ENCODE measurements around the gene ABCA7. TPM values are rescaled to one million over a fixed set of nuclear protein-coding genes. Genes with fewer than 3 reads are reported as not detected.

The ABCA7 gene
- total and polyA plus RNA-seq, 4 experiments from 2014 or later, result 10.7 to 319 (median 162) TPM

- ChIA-PET POLR2A (ENCODE audit: partially characterized antibody) (interaction anchor here (1.5 to 57.1 kb wide), 4 partner anchors 8 to 70 kb away, joined by 5 to 3893 read pairs (median 2461); partner anchors contain the start of genes ABCA7, ARHGAP45, CNN2 and GPX4), CTCF (ENCODE audit: partially characterized antibody) (interaction anchor here (1.4 to 1.8 kb wide), 2 partner anchors 10 to 48 kb away, joined by 4 to 5 read pairs; no protein-coding TSS in a partner anchor)
- H3K36me3 Mint-ChIP-seq, result peaks cover 33 to 40% of the 10 kb centered on the region in 2 donors
- peaks cover 0 to 8% (median 0%) of the 10 kb centered on the region in 8 donors for H3K9me3 Mint-ChIP-seq
- peaks cover 44% of the 10 kb centered on the region for H3K36me3 ChIP-seq (ENCODE audit: insufficient read depth, low read length)
- no peaks in the 10 kb centered on the region for H3K9me3 ChIP-seq (ENCODE audit: control insufficient read depth in 1 of 2, low read length in 2 of 2)
- no peaks in the 10 kb centered on the region for H3K27me3 ChIP-seq (ENCODE audit: insufficient read depth, low read length)
- H3K4me3 Mint-ChIP-seq, result peak overlapping the region; percentile 58 to 87 (median 78)
- H3K27ac Mint-ChIP-seq, result peak overlapping the region in 6 of 7 donors; percentile 83 to 96 (median 94)
- peaks cover 31 to 60% (median 47%) of the 10 kb centered on the region in 4 donors for H3K4me1 Mint-ChIP-seq
- no peaks in the 10 kb centered on the region for H3K27me3 Mint-ChIP-seq
- H3K27ac ChIP-seq (ENCODE audit: low read depth, low read length), result peak overlapping the region; percentile 98
- H3K4me1 ChIP-seq (ENCODE audit: insufficient read depth, low read length), result peaks cover 75% of the 10 kb centered on the region
- H3K4me3 ChIP-seq (ENCODE audit: low read length in 2 of 2), result no peak overlapping the region
- no peak for DNase-seq
- intact Hi-C loops (cut with micrococcal nuclease), result no loop called here
Observed at GRCh38 chr19:1070931-1071791, 31.3 kb downstream of the ABCA7 start.

GRCh38 chr19:1072371-1073015, 32.6 kb downstream of the ABCA7 start:
- Mint-ChIP-seq H3K4me3 (peak overlapping the region; percentile 11 to 87 (median 75)), H3K27ac (peak overlapping the region; percentile 83 to 95 (median 91)), H3K9me3 (peaks cover 0 to 8% (median 0%) of the 10 kb centered on the region in 8 donors), H3K4me1 (peaks cover 34 to 66% (median 51%) of the 10 kb centered on the region in 4 donors), H3K27me3 (no peaks in the 10 kb centered on the region), H3K36me3 (peaks cover 39 to 47% of the 10 kb centered on the region in 2 donors)
- POLR2A ChIA-PET (ENCODE audit: partially characterized antibody), result interaction anchor here (0.5 to 57.1 kb wide), 5 partner anchors 9 to 64 kb away, joined by 3 to 3893 read pairs (median 1029); partner anchors contain the start of genes ABCA7, ARHGAP45, CNN2 and GPX4
- Histone ChIP-seq H3K4me3 (ENCODE audit: low read length in 2 of 2) (no peak overlapping the region), H3K4me1 (ENCODE audit: insufficient read depth, low read length) (peaks cover 79% of the 10 kb centered on the region), H3K9me3 (ENCODE audit: control insufficient read depth in 1 of 2, low read length in 2 of 2) (no peaks in the 10 kb centered on the region), H3K36me3 (ENCODE audit: insufficient read depth, low read length) (peaks cover 44% of the 10 kb centered on the region), H3K27me3 (ENCODE audit: insufficient read depth, low read length) (no peaks in the 10 kb centered on the region), H3K27ac (ENCODE audit: low read depth, low read length) (peak overlapping the region; percentile 31)
- no peak for DNase-seq
- CTCF ChIA-PET (ENCODE audit: partially characterized antibody), result interaction anchor here (0.6 to 1.8 kb wide), 3 partner anchors 9 to 140 kb away, joined by 5 to 6 read pairs (median 5); no protein-coding TSS in a partner anchor
- intact Hi-C loops (cut with micrococcal nuclease), result no loop called here

GRCh38 chr19:1073063-1073955, 33.4 kb downstream of the ABCA7 start:
- H3K9me3 Mint-ChIP-seq, result peaks cover 0 to 8% (median 0%) of the 10 kb centered on the region in 8 donors
- peak overlapping the region in 7 of 8 donors; percentile 21 to 68 (median 58) for H3K4me3 Mint-ChIP-seq
- Histone ChIP-seq H3K27me3 (ENCODE audit: insufficient read depth, low read length) (no peaks in the 10 kb centered on the region), H3K36me3 (ENCODE audit: insufficient read depth, low read length) (peaks cover 44% of the 10 kb centered on the region), H3K27ac (ENCODE audit: low read depth, low read length) (peak overlapping the region; percentile 42), H3K4me3 (ENCODE audit: low read length in 2 of 2) (no peak overlapping the region), H3K4me1 (ENCODE audit: insufficient read depth, low read length) (peaks cover 83% of the 10 kb centered on the region), H3K9me3 (ENCODE audit: control insufficient read depth in 1 of 2, low read length in 2 of 2) (no peaks in the 10 kb centered on the region)
- H3K27ac Mint-ChIP-seq, result peak overlapping the region; percentile 77 to 95 (median 90)
- peak in 1 of 5 donors; percentile 26 for DNase-seq
- H3K4me1 Mint-ChIP-seq, result peaks cover 34 to 71% (median 51%) of the 10 kb centered on the region in 4 donors
- no peaks in the 10 kb centered on the region for H3K27me3 Mint-ChIP-seq
- CTCF ChIA-PET (ENCODE audit: partially characterized antibody), result interaction anchor here (1.3 to 17.9 kb wide), 2 partner anchors 7 to 14 kb away, joined by 5 to 219 read pairs; partner anchors contain the start of gene ARHGAP45
- H3K36me3 Mint-ChIP-seq, result peaks cover 44 to 49% of the 10 kb centered on the region in 2 donors
- POLR2A ChIA-PET (ENCODE audit: partially characterized antibody), result interaction anchor here (32.9 to 57.1 kb wide), 3 partner anchors 10 to 50 kb away, joined by 1029 to 3893 read pairs (median 3893); partner anchors contain the start of genes ABCA7, ARHGAP45, CNN2 and GPX4
- intact Hi-C loops (cut with micrococcal nuclease), result no loop called here

GRCh38 chr19:1073956-1074517, 34.1 kb downstream of the ABCA7 start:
- H3K4me1 ChIP-seq (ENCODE audit: insufficient read depth, low read length), result peaks cover 84% of the 10 kb centered on the region
- no peaks in the 10 kb centered on the region for H3K9me3 ChIP-seq (ENCODE audit: control insufficient read depth in 1 of 2, low read length in 2 of 2)
- peaks cover 38 to 44% of the 10 kb centered on the region in 2 donors for H3K36me3 Mint-ChIP-seq
- DNase-seq, result peak in 1 of 5 donors; percentile 30
- no peaks in the 10 kb centered on the region for H3K27me3 ChIP-seq (ENCODE audit: insufficient read depth, low read length)
- no peaks in the 10 kb centered on the region for H3K27me3 Mint-ChIP-seq
- CTCF ChIA-PET (ENCODE audit: partially characterized antibody), result interaction anchor here (1.0 to 17.9 kb wide), 5 partner anchors 8 to 119 kb away, joined by 3 to 219 read pairs (median 8); partner anchors contain the start of genes ARHGAP45 and WDR18
- H3K4me1 Mint-ChIP-seq, result peaks cover 29 to 70% (median 46%) of the 10 kb centered on the region in 4 donors
- intact Hi-C loops (cut with micrococcal nuclease), result no loop called here
- H3K4me3 Mint-ChIP-seq, result peak overlapping the region; percentile 48 to 77 (median 70)
- peaks cover 0 to 5% (median 0%) of the 10 kb centered on the region in 8 donors for H3K9me3 Mint-ChIP-seq
- peak overlapping the region in 1 of 2 donors; percentile 32 for H3K4me3 ChIP-seq (ENCODE audit: low read length in 2 of 2)
- peak overlapping the region; percentile 42 for H3K27ac ChIP-seq (ENCODE audit: low read depth, low read length)
- peak overlapping the region in 6 of 7 donors; percentile 64 to 95 (median 88) for H3K27ac Mint-ChIP-seq
- H3K36me3 ChIP-seq (ENCODE audit: insufficient read depth, low read length), result peaks cover 44% of the 10 kb centered on the region
- POLR2A ChIA-PET (ENCODE audit: partially characterized antibody), result interaction anchor here (0.9 to 57.1 kb wide), 10 partner anchors 11 to 201 kb away, joined by 3 to 3893 read pairs (median 6); partner anchors contain the start of genes ABCA7, ARHGAP45, CIRBP and CNN2

- Histone ChIP-seq H3K4me1 (ENCODE audit: insufficient read depth, low read length) (peaks cover 85% of the 10 kb centered on the region), H3K27me3 (ENCODE audit: insufficient read depth, low read length) (no peaks in the 10 kb centered on the region), H3K27ac (ENCODE audit: low read depth, low read length) (peak overlapping the region; percentile 84), H3K4me3 (ENCODE audit: low read length in 2 of 2) (peak overlapping the region in 1 of 2 donors; percentile 47), H3K36me3 (ENCODE audit: insufficient read depth, low read length) (peaks cover 48% of the 10 kb centered on the region), H3K9me3 (ENCODE audit: control insufficient read depth in 1 of 2, low read length in 2 of 2) (no peaks in the 10 kb centered on the region)
- DNase-seq, result peak; percentile 91 to 94 (median 93)
- Mint-ChIP-seq H3K9me3 (peaks cover 0 to 5% (median 0%) of the 10 kb centered on the region in 8 donors), H3K4me1 (peaks cover 27 to 68% (median 43%) of the 10 kb centered on the region in 4 donors), H3K4me3 (peak overlapping the region in 7 of 8 donors; percentile 66 to 93 (median 82)), H3K27ac (peak overlapping the region; percentile 94 to 99 (median 97)), H3K36me3 (peaks cover 36 to 42% of the 10 kb centered on the region in 2 donors), H3K27me3 (no peaks in the 10 kb centered on the region)
- ChIA-PET POLR2A (ENCODE audit: partially characterized antibody) (interaction anchor here (0.6 to 57.1 kb wide), 14 partner anchors 11 to 200 kb away, joined by 3 to 3893 read pairs (median 6); partner anchors contain the start of genes ABCA7, ARHGAP45, CIRBP and CNN2), CTCF (ENCODE audit: partially characterized antibody) (interaction anchor here (0.7 to 17.9 kb wide), 9 partner anchors 9 to 192 kb away, joined by 3 to 219 read pairs (median 4); partner anchors contain the start of genes ARHGAP45 and WDR18)
- intact Hi-C loops (cut with micrococcal nuclease), result no loop called here
Observed at GRCh38 chr19:1074544-1075283, 34.8 kb downstream of the ABCA7 start.

All from CD4-positive, alpha-beta memory T cell (primary cell).